SK-N-SH treated with all-trans-retinoic acid at 6 μM for 48 hours (cell line): ENCODE data around the gene RAB30.

Source experiments
- ATAC-seq: fragments of 200-7000 bp; cut with Tn5 transposase; 3 replicates; pipeline ENCODE4 v1.9.1; 2020; ENCODE audit warnings: mild to moderate bottlenecking, moderate library complexity
- ARNTL ChIP-seq: fragments of 450-650 bp; formaldehyde crosslinking; IDR thresholded peaks from 2 replicates; pipeline ENCODE4 v1.5.0; 2020; ENCODE audit warnings: low read depth, mild to moderate bottlenecking, moderate library complexity, borderline replicate concordance
- BACH2 ChIP-seq: fragments of 250-450 bp; sonication (Bioruptor Pico); IDR thresholded peaks from 2 replicates; pipeline ENCODE4 v1.9.0; 2021; ENCODE audit warnings: mild to moderate bottlenecking, borderline replicate concordance
- CREB5 ChIP-seq: fragments of 250-450 bp; sonication (Bioruptor Pico); IDR thresholded peaks from 2 replicates; pipeline ENCODE4 v1.5.1; 2020; ENCODE audit warnings: low read depth, mild to moderate bottlenecking, moderate library complexity
- CSDC2 ChIP-seq: fragments of 250-450 bp; sonication (Bioruptor Pico); IDR thresholded peaks from 2 replicates; pipeline ENCODE4 v1.5.0; 2020; ENCODE audit warnings: mild to moderate bottlenecking, moderate library complexity
- CSRNP3 ChIP-seq: fragments of 250-450 bp; sonication (Bioruptor Pico); IDR thresholded peaks from 2 replicates; pipeline ENCODE4 v1.5.1; 2021; ENCODE audit warnings: mild to moderate bottlenecking, moderate library complexity
- ESRRG ChIP-seq: fragments of 250-450 bp; sonication (Bioruptor Pico); IDR thresholded peaks from 2 replicates; pipeline ENCODE4 v1.6.1; 2021; ENCODE audit warnings: mild to moderate bottlenecking
- GLIS3 ChIP-seq: fragments of 250-450 bp; sonication (Bioruptor Pico); IDR thresholded peaks from 2 replicates; pipeline ENCODE4 v1.5.0; 2020; ENCODE audit warnings: mild to moderate bottlenecking, moderate library complexity
- ISL1 ChIP-seq: fragments of 250-450 bp; sonication (Bioruptor Pico); IDR thresholded peaks from 2 replicates; pipeline ENCODE4 v2.1.2; 2022; ENCODE audit warnings: mild to moderate bottlenecking, moderate library complexity
- OSR1 ChIP-seq: fragments of 250-450 bp; sonication (Bioruptor Pico); IDR thresholded peaks from 2 replicates; pipeline ENCODE4 v1.8.0; 2022; ENCODE audit warnings: moderate library complexity, mild to moderate bottlenecking, inconsistent platforms
- PATZ1 ChIP-seq: fragments of 250-450 bp; sonication (Bioruptor Pico); IDR thresholded peaks from 2 replicates; pipeline ENCODE4 v1.8.0; 2020; ENCODE audit warnings: mild to moderate bottlenecking, moderate library complexity, borderline replicate concordance
- POU6F1 ChIP-seq: fragments of 250-450 bp; sonication (Bioruptor Pico); IDR thresholded peaks from 2 replicates; pipeline ENCODE4 v1.8.0; 2021; ENCODE audit warnings: low read depth, mild to moderate bottlenecking, moderate library complexity, borderline replicate concordance
- PPARA ChIP-seq: fragments of 250-450 bp; sonication (Bioruptor Pico); IDR thresholded peaks from 2 replicates; pipeline ENCODE4 v1.5.0; 2020; ENCODE audit warnings: mild to moderate bottlenecking, borderline replicate concordance
- RARB ChIP-seq: fragments of 250-450 bp; sonication (Bioruptor Pico); IDR thresholded peaks from 2 replicates; pipeline ENCODE4 v1.8.0; 2021; ENCODE audit warnings: mild to moderate bottlenecking, moderate library complexity
- TCF4 ChIP-seq: fragments of 250-450 bp; sonication (Bioruptor Pico); IDR thresholded peaks from 2 replicates; pipeline ENCODE4 v1.8.0; 2021; ENCODE audit warnings: mild to moderate bottlenecking, moderate library complexity, borderline replicate concordance
- TOX ChIP-seq: fragments of 250-450 bp; sonication (Bioruptor Pico); IDR thresholded peaks from 2 replicates; pipeline ENCODE4 v1.8.0; 2021; ENCODE audit warnings: mild to moderate bottlenecking, moderate library complexity, borderline replicate concordance
- TSHZ2 ChIP-seq: fragments of 250-450 bp; sonication (Bioruptor Pico); IDR thresholded peaks from 2 replicates; pipeline ENCODE4 v1.5.0; 2020; ENCODE audit warnings: mild to moderate bottlenecking, moderate library complexity
- ZC3H10 ChIP-seq: fragments of 250-450 bp; sonication (Bioruptor Pico); IDR thresholded peaks from 2 replicates; pipeline ENCODE4 v1.5.1; 2021; ENCODE audit warnings: mild to moderate bottlenecking, moderate library complexity
- ZFP3 ChIP-seq: fragments of 250-450 bp; sonication (Bioruptor Pico); IDR thresholded peaks from 2 replicates; pipeline ENCODE4 v1.5.0; 2020; ENCODE audit warnings: mild to moderate bottlenecking, moderate library complexity
- ZFP30 ChIP-seq: fragments of 450-650 bp; formaldehyde crosslinking; IDR thresholded peaks from 2 replicates; pipeline ENCODE4 v1.5.0; 2022; ENCODE audit warnings: mild to moderate bottlenecking, moderate library complexity
- ZNF70 ChIP-seq: fragments of 450-650 bp; formaldehyde crosslinking; IDR thresholded peaks from 2 replicates; pipeline ENCODE4 v1.5.0; 2020; ENCODE audit warnings: mild to moderate bottlenecking, moderate library complexity

The RAB30 gene

GRCh38 chr11:82999232-82999631 is 72.5 kb downstream of the RAB30 start (continued):
- TF ChIP-seq ZFP3 (CRISPR knock-in tag) (no peak), TCF4 (CRISPR knock-in tag) (no peak)
- TF ChIP-seq, all 23 proteins: peak for 0

- no peak for ATAC-seq
- no peak for TF ChIP-seq ZC3H10 (CRISPR knock-in tag)
- no peak for TF ChIP-seq CREB5 (CRISPR knock-in tag)
- no peak for TF ChIP-seq CSDC2
- TF ChIP-seq ARNTL (CRISPR knock-in tag) = no peak
- no peak for TF ChIP-seq BACH2
- no peak for TF ChIP-seq ESRRG
- no peak for TF ChIP-seq ZFP3 (CRISPR knock-in tag)
- TF ChIP-seq PPARA (CRISPR knock-in tag) = no peak
- no peak for TF ChIP-seq OSR1 (CRISPR knock-in tag)
- no peak for TF ChIP-seq POU6F1
- no peak for TF ChIP-seq TSHZ2 (CRISPR knock-in tag)
- TF ChIP-seq TCF4 (CRISPR knock-in tag) = no peak
- TF ChIP-seq PATZ1 (CRISPR knock-in tag) = no peak
- no peak for TF ChIP-seq GLIS3 (CRISPR knock-in tag)
- TF ChIP-seq ISL1 (CRISPR knock-in tag) = no peak
- no peak for TF ChIP-seq ZFP30
- no peak for TF ChIP-seq RARB (CRISPR knock-in tag)
- TF ChIP-seq TOX (CRISPR knock-in tag) = no peak
Measured at GRCh38 chr11:82998697-82999096, 73.0 kb downstream of the RAB30 start.

- ATAC-seq = no peak
- no peak for TF ChIP-seq BACH2
- TF ChIP-seq ZNF70 = no peak
- TF ChIP-seq TCF4 (CRISPR knock-in tag) = no peak
- no peak for TF ChIP-seq CREB5 (CRISPR knock-in tag)
- no peak for TF ChIP-seq CSRNP3 (CRISPR knock-in tag)
- no peak for TF ChIP-seq TOX (CRISPR knock-in tag)
Measured at GRCh38 chr11:82996966-82997606, 74.6 kb downstream of the RAB30 start.
